ENCODE results near the gene ASB10.
A peak's percentile ranks its signal among the peaks of the same experiment; 100 is the strongest.

ASB10 gene, protein sequence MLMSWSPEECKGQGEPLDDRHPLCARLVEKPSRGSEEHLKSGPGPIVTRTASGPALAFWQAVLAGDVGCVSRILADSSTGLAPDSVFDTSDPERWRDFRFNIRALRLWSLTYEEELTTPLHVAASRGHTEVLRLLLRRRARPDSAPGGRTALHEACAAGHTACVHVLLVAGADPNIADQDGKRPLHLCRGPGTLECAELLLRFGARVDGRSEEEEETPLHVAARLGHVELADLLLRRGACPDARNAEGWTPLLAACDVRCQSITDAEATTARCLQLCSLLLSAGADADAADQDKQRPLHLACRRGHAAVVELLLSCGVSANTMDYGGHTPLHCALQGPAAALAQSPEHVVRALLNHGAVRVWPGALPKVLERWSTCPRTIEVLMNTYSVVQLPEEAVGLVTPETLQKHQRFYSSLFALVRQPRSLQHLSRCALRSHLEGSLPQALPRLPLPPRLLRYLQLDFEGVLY

DNA sequence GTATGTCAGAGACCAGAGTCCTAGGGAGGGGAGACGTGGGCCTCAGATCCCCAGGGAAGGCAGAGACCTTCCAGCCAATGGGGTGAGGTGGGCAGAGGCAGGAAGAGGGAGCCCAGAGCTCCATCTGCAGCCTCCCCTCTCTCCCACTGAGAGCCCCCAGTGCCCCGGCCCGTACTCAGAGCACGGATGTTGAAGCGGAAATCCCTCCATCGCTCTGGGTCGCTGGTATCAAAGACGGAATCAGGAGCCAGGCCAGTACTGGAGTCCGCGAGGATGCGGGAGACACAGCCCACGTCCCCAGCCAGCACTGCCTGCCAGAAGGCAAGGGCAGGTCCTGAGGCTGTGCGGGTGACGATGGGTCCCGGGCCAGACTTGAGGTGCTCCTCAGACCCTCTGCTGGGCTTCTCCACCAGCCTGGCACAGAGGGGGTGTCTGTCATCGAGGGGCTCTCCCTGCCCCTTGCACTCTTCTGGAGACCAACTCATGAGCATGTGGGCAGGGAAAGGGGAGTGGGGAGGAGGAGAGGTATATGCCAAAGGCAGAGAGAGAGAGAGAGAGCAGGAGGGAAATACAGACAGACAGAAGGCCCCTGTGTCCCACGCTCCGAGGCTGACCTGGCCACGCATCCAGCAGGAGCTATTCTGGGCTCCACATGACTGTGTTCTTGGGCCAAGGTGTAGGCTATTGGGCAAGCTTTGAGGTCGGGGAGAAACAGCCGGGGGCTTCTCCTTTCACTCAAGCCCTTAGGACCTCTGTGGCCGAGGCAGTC lies at the start of gene ASB10:
TSS of gene ASB10 (minus strand) at position 611 of the 769 bp plus-strand sequence. CDS start at position 491, 120 bp downstream.
- DNase-seq, result no peak

DNA sequence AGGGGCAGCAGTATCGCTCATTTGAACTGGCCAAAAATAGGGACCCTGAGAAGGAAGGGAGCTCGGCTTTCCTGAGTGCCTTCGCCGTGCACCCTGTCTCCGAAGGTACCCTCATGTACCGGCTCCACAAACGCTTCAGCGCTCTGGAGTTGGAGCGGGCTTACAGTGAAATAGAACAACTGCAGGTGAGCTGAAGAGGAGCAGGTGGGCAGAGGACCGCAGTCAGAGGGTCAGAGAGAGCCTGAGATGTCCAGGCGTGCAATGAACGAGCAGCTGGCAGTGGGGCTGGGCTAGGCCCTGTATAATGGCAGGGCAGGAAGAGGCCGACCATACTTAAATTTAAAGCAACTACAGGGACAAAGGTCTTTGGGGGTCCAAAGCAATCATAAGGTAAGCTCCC lies 49.4 kb upstream of the ASB10 start:
- DNase-seq, result no peak

DNA sequence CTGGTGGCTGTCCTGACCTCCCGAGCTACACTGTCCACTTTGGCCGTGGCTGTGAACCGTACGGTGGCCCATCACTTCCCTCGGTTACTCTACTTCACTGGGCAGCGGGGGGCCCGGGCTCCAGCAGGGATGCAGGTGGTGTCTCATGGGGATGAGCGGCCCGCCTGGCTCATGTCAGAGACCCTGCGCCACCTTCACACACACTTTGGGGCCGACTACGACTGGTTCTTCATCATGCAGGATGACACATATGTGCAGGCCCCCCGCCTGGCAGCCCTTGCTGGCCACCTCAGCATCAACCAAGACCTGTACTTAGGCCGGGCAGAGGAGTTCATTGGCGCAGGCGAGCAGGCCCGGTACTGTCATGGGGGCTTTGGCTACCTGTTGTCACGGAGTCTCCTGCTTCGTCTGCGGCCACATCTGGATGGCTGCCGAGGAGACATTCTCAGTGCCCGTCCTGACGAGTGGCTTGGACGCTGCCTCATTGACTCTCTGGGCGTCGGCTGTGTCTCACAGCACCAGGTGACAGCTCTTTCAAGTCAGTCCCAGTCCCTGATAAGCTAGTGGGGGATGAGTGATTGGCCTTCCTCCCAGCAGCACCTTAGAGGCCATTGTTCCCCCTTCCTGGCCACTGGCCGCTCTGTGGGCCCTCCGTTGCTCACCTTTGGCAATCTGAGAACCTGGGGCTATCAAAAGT lies 48.2 kb upstream of the ASB10 start:
- no peak for DNase-seq

DNA sequence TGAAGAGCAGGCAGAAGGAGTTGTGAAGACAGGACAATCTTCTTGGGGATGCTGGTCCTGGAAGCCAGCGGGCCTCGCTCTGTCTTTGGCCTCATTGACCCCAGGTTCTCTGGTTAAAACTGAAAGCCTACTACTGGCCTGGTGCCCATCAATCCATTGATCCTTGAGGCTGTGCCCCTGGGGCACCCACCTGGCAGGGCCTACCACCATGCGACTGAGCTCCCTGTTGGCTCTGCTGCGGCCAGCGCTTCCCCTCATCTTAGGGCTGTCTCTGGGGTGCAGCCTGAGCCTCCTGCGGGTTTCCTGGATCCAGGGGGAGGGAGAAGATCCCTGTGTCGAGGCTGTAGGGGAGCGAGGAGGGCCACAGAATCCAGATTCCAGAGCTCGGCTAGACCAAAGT lies 46.8 kb upstream of the ASB10 start:
- DNase-seq, result no peak

DNA sequence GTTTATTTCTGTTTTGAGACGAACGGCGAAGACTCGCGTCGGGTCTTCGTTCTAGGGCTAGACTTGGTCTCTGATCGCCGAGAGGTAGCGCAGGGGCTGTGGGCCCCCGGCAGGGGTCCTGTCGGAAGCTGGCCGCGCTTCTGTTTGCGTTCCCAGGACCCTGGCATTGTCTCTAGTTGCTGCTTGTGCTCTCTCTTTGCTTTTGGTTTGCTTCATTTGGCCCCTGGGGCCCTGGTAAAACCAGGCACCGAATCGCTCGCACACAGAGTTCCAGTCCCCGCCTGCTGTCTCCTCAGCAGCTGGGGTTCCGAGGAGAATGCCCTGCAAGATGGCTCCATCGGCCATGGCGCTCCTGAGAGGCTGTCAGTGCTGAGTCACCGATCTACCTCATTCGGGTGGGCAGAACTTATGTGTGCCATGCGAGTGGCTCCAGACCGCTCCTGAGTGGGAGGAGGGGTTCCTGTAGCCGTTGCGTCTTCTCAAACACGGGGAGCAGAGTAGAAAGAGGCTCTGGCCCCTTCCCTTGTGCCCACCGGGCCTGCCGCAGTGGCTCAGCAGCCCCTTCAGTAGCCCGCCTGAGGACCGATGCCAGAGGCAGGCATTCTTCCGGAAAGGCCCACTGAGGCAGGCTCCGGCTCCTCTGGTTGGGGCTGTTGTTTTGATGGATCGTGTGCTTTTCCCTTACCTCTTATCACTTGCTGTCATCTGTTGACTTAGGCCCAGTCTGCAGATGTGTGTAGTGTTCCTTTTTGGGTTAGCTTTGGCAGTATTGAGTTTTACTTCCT lies 46.1 kb upstream of the ASB10 start:
- DNase-seq, result peak; percentile 77

DNA sequence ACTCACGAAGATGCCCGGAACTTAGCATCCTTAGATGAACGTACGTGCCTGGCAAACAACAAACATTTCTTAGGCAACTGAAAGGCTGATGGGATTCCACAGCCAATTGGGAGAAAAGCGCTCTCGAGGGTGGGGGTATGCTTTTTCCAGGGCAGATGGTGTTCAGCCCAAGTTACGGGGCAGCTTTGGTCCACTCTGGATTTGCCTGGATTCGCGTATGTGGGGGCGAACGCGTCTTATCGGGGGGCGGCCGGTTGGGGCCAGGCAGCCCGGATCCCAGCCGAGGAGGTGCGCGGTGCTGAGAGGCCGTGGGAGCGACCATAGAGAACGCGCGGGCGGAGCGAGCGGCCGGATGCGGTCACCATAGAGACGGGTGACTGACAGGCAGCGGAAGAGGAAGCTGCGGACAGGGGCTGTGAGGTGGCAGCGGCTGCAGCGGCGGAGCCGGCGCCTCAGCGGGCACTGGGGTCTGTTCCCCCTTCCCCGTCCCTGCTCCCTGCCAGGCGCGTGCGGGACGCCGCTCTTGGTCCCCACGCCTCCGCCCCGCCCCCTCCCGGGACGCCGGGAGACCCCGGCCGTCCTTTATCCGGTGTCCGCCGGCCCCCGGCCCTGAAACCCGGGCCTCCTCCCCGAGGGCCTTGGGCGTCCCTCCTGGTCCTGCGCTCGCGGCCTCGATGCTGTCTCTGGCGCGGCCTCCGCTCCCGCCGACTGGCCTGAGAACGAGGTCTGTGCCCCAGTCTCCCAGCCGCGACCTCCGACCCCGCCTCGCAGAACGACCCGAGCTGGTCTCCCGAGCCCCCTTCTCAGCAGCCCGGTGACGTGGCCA lies 45.3 kb upstream of the ASB10 start, which contains the start of gene CHPF2:
TSS of gene CHPF2 (plus strand) at position 393 of the 826 bp plus-strand sequence. CDS start 1,529 bp downstream, outside the sequence.
- peak; percentile 89 for DNase-seq

DNA sequence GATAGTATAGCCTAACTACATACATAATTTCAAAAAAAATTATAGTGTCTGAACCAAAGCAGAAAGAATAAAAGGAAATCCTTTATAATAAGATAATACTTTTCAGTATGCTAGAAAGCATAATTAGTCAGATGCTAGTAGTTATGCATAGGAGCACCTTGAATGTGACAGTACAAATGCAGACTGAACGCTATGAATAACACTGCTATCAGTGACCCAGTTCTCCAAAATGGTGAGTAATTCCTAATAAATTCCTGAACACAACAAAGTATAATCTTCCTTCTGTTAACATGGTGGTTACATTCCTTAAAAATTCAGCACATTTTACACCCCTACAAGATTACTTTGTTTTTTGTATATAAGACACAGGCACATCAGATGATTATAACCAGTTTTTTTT lies 44.0 kb upstream of the ASB10 start:
- DNase-seq, result no peak

DNA sequence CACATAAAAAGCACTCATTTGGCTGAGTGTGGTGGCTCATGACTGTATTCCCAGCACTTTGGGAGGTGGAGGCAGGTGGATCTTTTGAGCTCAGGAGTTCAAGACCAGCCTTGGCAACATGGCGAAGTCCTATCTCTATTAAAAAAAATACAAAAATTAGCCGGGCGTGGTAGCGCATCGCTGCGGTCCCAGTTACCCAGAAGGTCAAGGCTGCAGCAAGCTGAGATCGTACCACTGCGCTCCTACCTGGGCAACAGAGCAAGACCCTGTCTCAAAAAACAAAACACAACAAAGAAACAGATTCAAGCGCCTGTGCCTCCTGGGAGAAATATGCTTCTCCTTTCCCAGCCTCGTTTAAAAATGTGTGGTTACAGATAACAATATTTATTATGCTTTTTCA lies 42.2 kb upstream of the ASB10 start:
- no peak for DNase-seq

DNA sequence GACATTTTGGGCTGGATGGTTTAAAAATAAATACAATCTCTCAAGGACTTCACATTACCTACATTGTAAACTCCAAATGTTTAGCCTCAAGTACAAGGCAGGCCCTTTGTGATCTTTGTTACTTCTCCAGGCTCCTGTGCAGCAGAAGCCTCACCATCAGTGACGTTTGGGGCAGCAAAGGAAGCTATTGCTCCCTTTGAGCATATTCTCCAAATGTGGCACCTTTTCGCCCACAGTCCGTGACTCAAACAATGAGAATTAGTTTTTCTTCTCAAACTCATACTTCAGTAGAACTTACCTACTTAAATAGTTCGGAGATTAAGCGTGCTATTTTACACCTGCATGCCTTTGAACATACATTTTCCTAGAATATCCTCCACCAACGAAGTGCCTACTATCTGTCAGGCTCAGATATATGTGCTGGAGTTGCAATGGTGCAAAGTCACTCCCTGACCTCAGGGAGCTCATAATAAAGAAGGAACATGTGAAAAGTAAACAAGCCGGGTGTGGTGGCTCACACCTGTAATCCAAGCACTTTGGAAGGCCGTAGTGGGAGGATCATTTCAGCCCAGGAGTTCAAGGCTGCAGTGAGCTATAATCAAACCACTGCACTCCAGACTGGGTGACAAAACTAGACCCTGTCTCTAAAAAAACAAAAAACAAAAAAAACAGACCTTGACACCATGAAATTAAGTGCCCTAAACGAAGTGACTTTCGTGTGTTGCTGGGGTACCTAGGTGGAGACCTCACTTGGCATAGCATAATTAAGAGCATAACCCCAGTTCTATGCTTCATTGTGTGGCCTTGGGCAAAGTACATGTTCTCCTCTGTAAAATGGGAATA lies 41.2 kb upstream of the ASB10 start:
- DNase-seq, result no peak

DNA sequence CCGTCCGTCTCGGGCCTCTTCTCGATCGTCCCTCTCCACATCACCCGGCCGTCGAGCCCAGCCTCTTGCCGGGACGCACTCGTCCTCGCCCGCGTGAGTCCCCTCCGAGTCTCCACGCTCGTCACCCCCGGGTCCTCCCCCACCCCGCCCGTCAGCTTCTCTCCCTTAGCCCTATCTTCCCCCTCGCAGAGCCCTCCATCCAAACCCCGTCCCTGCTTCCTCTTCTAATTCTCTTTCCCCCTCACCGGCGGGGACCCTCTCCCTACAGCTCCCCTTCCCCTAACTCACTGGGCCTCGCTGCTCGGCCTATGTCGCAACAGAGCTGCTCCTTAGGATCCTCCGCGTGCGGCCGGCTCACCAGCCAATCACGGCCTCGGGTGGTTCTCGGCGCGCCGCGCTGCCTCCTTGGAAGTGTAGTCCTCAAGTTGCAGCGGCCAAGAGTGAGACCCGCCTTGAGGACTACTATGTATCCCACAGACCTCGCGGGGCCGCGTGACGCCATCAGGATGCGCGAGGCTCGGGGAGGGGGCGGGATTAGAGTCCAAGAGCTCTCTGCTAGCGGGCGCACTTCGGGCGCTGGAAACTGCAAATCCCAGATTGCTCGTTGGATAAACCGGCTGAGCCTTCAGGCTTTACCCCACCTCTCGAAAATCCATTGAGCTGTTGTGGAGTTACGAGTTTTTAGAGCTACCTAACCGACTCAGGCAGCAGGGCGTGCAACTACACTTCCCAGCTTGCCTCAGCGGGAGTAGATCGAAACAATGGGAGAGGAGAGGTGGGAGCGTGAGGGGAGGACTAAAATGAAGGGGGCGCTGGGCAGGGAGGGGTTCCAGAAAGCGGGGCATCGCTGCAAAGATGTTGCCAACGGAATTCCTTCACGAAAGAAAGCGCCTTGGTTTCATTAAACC lies 40.1 kb upstream of the ASB10 start, which contains the start of gene ABCF2:
TSS of gene ABCF2 (minus strand) at position 331 of the 908 bp plus-strand sequence. CDS start 747 bp downstream, outside the sequence.
- DNase-seq, result peak; percentile 97

DNA sequence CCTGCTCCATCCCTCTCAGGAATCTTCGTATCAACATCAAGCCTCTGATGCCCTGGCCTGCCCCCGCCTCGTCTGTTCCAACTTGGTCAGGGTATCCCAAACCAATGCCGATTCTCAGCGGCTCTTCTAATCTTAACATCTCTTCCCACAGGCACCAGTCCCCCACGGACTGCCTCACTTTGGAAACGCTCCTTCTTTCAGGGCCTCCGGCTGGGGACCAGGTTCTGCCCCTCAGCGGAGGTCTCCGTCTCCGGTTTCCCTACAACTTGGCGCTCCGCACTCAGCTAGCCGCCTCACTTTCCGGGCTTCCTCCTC lies 39.5 kb upstream of the ASB10 start:
- DNase-seq, result no peak

DNA sequence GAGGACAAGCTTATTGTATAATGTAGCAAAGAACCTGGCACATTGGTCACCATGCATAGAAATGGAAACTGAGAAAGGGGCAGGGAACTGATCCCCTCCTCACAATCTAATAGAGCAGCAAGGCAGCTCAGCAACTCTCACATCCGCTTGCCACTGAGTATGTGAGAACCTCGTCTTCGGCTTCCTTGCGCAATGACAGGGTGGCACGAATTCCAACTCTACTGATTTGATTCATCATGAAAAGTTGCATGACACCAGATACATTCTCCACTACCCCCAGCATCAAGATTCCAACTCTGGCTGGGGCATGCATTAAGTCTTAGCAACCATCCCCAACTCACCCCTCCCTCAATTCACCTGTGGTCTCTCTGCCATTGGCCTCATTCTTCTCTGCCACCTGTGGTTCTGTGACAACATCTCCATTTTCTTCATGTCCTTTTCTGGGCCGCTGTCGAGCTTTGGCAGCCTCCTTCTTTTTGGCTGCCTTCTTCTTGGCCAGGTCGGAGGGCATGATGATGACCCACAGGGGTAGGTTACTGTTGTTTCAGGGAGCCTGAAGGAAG lies 39.0 kb upstream of the ASB10 start:
- DNase-seq, result no peak

DNA sequence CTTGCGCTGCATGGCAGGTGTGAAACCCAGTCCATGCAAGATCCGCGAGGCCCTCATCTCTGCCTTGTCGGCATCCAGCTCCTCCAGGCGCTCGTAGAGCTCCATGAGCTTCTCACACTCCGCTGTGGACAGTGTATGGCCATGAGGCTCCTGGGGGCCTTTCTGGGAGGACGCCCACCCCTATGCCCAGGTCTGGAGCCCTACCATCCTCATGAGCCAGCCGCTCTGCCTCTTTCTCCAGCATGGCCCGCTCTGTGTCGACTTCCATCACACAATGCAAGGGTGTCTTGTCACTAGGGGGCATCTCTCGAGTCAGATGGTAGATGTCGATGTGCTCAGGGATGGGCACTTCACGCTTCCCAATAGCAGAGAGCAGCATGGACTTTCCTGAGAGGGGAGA lies 36.7 kb upstream of the ASB10 start:
- DNase-seq, result no peak

DNA sequence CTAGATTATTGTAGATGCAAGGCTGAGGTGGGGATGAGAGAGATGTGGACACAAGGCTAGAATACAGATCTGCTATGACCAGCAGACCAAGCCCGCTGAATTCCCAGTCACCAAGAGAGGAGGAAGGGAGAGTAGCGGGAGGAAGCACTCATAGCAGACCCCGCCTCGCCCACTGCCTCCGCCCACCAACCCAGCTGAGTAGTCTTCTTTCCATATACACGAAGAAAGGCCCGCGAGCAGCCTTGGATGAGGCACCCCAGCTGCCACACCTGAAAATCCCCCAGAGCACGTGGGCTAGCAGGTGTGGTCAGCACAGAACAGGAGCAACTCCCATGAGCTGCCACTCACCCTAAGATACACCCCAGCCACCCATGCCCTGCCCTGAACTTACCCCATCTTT lies 31.1 kb upstream of the ASB10 start:
- DNase-seq, result no peak

DNA sequence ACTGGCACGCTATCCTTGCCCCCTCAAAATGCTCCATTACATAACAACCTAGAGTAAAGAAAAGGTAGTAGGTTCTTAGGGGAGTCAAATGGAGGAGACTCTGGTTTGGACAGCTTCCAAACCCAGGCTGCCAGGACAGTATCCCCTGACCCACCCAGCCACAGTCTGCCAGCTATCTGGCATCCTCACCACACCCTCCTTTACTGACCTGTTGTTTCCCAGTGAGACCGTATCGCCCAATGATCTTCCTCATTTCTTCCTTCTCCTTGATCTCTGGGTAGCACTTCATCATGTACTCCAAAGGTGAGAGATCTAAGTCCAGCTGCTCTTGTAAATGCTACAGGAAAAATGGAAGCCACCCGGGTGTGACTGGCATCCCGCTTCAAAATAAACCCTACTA lies 28.3 kb upstream of the ASB10 start:
- DNase-seq, result no peak

DNA sequence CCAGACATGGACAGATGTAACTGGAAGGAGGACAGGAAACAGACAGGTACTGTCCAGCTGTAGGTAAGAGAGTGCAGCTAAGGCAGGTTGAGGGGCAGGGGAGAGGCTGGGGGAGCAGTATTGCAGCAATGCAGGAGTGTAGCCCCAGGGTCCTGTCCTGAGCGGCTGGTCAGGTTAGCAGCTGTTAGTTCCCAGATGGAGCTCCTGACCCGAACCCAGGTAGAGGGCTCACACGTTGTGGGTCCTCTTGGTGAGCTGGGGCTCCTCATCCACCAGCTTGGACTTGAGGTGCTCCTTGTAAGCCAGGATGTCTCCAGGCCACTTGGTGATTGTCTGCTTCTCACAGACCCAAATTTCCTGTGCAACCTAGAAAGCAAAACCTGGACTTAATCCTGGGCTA lies 26.8 kb upstream of the ASB10 start:
- DNase-seq, result no peak

DNA sequence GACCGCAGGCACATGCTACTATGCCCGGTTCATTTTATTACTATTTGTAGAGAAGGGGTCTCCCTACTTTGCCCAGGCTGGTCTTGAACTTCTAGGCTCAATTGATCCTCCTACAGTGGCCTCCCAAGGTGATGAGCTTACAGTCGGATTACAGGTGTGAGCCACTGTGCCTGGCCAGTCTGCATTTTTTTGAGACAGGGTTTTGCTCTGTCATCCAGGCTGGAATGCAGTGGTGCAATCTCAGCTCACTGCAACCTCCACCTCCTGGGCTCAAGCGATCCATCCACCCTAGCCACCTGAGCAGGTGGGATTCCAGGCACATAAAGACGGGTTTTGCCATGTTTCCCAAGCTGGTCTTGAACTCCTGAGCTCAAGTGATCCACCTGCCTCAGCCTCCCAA lies 25.6 kb upstream of the ASB10 start:
- no peak for DNase-seq

DNA sequence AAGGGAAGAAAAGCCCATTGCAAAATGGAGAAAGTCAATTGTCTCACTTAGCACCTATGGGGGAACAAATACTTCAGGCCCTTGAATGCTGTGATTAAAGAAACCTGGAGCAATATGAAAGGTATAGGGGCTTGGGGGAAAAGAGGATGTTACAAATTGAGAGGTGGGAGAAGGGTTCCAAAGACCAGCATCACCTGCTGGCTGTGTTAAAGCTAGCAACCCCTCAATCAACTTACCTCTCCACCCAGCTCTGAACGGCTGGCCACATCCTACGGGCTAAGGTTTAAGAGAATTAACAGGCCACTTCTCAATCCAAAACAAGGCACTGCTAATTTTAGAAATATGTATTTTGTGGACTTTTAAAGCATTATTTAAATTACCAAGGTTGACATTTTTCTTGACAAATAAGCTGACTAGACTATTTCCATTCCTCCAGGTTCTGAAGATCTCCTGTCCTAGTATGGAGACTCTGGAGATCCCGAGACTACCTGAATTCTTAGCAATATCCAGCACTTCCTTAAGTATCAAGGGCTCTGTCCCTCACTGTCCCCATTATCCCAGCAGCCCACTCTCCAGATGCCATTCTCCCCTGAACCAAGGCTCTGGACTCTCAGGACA lies 24.2 kb upstream of the ASB10 start:
- no peak for DNase-seq

Data from stimulated activated CD4-positive, alpha-beta T cell treated with anti-CD3 and anti-CD28 coated beads, Interleukin-4, amount 100 ng/mL, for 1 hour (primary cell).